HG03565 (cell line): ENCODE measurements around the gene NAV2.
A peak's percentile ranks its signal among the peaks of the same experiment; 100 is the strongest.
"Not testable (repeated sequence)": the region's sequence is repeated elsewhere in the genome, so short reads cannot be mapped to it uniquely, and the experiment has no call there.

Experiments used
- ATAC-seq: cut with Tn5 transposase; IDR thresholded peaks from one replicate; pipeline ENCODE4 v1.9.1; 2021; ENCODE audit warnings: mild to moderate bottlenecking, moderate library complexity; ENCODE audit not compliant: unreplicated experiment

NAV2 gene

DNA sequence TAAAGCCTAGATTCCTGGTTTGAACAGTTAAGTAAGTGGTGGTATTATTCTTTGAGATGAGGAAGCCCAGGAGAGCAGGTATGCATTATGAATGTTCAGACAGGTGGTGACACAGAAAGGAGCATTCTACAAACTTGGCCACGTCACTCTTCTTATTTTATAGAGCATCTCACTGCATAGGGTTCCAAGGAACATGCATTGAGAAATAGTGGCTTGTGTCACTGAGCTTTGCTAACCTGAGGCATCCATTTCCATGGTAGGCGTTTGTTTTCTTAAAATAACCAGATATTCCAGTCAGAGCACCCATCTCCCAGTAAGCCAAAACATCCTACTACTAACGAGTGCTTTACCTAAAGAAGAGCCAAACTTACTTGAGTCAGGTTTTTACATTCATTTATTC is 169.7 kb downstream of the NAV2 start:
- ATAC-seq = no peak

DNA sequence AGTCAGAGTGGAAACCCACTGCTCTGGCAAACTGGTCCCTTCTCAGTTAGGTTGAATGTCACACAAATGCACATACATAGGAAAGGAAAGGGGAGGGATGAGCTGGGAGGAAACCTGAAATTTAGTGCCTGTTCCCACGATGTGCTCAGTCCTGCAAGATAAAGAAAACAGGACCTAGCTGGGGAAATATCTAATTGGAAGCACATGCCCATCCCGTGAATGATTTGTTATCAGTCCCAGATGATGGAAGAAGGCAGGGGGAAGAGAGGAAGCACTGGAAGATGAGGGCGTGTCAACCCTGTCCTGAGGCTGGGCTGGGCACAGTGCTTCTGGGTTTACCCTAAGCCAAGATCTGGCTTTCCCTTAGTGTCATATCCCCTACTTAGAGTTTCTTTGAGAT is 173.9 kb downstream of the NAV2 start:
- ATAC-seq = no peak

DNA sequence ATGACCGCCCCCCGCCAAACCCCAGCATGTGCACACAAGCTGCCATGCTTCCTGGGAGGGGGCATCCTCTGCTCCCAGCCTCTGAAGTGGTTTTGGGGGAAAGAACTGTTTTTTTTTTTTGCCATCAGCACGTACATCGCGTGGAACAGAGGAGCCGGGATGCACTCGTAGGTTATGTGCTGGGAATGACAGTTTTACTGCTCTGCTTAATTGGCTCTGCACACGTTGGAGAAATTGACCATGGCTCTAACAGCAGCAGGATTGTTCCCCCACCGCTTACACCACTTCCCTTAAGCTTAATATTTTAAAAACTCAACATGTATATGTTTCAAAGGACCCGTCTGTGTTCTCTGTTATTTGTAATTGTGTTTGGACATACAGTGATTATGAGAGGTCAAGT is 175.2 kb downstream of the NAV2 start:
- no peak for ATAC-seq

DNA sequence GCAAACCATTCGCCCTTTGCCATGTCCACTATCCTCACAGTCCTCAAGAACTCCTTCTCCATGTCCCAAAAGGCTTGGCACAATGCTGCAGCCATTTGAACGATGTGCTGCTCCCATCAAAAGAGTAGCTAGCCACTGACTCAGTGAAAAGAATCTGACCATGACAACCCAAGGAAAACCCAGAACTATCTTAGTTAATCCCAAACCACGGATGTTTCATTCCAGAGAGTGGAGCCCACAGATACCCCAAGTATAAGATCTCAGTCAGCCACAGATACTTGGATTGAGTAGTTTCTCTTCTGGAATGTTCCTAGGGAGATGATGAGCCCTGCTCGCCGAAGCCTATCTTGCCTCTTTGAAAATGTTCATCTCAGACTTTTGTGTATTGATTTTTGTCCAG is 176.9 kb downstream of the NAV2 start:
- ATAC-seq = no peak

DNA sequence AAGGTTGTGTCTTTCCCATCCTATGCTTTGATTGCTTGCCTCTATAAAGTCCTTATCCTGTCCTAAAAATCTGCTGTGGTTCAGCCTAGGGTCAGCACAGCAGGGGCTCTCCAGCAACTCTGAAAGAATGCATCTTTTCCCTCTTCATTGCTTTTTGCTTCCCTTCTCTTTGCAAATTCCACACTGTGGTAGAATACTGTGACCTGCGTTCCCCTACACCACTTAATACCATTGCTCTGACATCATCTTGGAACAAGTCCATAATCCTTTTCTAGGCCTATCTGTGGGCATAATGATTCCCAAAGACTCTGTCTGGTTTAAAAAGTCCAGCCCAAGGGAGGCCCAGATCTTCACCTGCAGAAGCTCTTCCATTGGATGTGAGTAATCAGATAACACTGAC is 177.7 kb downstream of the NAV2 start:
- ATAC-seq = no peak

DNA sequence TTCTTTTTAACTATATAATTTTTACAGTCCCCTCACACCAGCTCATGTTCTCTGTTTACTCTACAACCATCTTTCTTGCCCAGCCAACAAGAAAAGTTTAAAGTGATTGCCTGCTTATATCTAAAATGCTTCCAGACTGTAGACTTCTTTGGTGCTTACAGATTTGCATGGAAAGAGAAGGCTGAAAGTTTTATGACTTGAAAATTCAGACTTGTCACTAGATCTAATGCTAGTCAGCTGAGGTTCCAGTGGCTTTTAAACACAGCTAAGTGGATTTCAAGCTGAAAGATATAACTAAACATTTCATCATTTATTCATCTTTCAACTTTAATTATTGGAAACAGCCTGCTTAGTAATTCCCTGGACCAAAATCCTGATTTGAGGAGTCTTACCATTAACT is 178.4 kb downstream of the NAV2 start:
- ATAC-seq = no peak

DNA sequence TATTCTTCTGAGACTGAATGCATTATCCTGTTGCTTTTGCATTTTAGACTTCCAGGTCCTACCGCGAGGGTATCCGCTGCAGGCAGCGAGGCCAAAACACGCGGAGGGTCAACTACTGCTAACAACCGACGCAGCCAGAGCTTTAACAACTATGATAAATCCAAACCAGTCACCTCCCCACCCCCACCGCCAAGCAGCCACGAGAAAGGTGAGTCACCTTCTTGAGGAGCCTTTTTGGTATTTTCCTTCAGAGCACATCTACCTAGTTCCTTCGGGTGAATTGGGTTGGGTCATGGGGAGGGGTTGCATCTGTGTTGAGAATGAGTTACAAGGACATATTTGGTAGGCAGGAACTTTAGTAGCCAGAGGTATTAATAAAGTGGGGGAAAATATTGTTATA is 179.8 kb downstream of the NAV2 start:
- ATAC-seq = no peak

DNA sequence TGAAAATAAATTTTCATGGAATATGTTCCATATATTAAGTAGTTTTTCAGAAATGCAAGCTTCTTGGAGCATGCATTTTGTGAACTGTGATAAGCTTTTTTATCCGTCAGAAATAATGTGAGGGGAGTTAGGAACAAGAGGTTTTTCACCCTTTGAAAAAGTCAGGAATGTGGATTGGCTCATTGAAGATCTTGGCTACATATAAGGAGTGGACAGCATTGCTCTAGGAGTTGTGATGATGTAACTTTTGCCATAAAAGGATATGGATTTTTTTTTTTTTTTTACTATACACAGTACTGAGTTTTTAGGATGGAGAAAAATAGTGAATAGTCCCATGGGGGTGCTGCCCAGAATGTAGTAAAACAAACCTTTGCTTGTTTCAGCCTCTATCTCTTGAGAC is 180.2 kb downstream of the NAV2 start:
- ATAC-seq = no peak

DNA sequence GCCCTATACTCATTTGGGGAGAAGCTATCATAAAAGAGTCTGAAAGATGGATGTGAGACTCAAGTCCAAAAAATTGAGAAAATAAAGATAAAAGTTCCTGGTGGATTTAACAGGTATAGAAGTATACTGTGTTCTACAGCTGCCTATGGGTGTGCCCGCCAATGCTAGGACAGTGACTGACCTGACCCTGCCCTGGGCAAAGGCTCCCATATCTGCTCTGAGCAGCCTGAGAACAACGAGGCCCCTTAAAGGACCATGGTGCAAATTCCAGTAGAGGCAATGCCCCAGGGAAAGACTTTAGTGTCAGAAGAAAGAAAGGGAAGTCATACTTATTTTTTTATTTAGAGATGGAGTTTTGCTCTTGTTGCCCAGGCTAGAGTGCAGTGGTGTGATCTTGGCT is 181.8 kb downstream of the NAV2 start:
- no peak for ATAC-seq

DNA sequence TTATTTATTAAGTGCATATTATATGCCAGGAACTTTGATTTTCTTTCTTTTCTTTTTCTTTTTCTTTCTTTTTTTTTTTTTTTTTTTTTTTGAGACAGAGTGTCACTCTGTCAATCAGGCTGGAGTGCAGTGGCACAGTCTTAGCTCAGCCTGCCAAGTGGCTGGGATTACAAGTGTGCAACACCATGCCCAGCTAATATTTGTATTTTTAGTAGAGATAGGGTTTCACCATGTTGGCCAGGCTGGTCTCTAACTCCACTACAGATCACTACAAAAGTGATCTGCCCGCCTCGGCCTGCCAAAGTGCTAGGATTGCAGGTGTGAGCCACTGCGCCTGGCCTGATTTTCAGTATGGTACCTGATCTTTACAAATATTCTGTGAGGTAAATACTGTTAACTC is 182.4 kb downstream of the NAV2 start:
- not testable (repeated sequence) for ATAC-seq

DNA sequence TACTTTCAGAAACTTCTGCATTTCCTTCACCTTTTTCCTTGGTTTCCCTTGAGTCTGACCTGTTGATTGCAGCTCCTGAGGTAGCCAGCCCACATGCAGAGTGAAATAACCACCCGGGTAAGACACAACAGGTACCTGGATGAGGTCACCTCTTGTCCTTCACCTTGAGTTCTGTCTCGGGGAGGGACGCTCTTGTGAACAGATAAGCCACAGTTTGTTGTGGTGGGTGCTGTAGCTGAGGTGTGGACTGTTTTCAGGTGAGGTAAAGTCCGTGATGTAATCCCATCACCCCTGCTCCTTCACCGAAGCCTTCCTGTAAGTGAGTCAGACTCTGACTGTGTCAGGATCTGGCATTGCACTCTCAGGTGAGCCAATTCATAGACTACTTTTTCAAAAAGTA is 183.1 kb downstream of the NAV2 start:
- no peak for ATAC-seq

DNA sequence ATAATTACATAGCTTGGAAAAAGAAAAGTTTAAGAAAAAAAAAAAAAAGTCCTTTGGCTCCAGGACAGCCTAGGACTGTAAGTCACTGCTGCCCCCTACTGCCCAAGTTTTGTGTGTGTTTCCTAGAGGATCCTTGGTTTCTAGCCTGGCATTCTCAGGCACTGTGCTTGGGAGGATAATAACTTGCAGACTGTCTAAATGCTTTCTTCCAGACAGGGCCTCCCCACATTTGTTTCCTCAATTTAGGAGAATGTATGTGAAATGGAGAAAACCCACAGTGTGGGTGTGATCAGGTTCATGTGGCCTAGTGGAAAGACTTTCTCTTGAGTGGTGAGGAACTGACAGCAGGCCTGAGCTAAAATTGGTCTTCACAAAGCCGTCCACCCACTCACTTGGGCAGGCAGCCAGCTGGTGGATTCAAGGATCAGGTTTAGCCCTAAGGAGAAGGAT is 191.0 kb downstream of the NAV2 start:
- ATAC-seq = no peak

DNA sequence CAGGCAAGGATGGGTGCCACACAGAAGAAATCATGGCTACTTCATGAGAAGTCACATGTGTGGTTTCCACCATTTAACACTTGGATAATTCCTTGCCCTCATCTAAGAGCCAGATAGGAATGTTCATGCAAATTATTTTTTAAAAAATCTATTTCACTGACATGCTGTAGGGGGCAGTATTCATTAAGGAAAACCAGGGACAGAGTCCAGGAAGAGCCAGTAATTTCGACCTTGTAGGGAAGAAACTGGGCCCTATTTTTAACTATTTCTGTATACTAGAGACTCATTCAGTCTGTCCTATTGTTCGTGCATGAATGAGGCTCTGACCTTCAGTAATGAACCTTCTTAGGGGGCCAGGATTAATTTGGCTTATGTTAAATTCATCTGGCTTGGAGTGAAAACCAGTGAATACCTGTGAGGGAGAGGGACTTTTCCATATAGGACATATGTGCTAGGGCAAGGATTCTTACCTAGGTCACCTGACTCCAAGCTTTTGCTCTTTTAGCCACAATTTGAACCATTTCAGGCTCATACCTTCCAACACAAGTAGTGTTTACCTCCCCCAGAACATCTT is 192.7 kb downstream of the NAV2 start:
- ATAC-seq = no peak

DNA sequence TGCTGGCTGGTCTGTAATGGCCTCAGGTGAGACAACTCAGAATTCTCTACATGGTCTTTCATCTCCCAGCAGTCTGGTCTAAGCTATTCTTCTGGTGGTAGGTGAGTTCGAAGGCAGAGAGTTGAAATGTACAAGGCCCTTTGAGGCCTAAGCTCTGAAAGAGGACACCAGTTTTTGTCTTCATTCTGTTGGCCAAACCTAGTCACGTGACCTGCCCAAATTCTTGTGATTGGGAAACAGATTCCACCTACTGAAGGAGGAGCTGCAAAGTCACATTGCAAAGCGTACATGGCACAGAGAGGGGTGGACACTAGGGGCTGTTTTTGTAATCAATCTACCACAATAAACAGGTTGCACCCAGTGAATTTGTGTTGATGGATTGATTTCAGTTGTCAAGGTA is 193.5 kb downstream of the NAV2 start:
- no peak for ATAC-seq

DNA sequence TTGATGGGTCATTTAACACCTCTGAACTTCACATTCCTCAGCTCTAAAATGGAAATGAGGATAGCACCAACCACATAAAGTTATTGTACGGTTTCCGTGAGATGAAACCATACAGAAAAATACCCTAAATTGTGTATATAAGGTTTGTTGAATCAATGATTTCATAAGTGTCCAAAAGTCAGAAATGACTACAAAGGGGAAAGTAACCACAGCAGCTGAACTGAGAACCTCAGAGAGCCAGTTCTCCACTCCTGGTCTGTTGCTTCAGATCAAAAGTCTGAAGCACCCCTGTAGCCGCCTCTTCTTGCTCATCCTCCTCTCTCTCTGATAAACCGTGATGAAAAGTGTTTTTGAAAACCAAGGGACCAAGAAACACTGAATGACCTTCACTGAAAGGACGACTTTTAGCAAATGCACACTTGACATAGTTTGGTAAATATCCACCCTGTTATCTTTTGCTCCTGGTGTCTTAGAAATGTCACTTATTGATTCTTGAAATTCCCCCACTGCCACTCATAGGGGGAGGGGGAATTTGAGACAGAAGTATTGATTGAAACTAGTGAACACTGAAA is 194.5 kb downstream of the NAV2 start:
- peak; percentile 86 for ATAC-seq

DNA sequence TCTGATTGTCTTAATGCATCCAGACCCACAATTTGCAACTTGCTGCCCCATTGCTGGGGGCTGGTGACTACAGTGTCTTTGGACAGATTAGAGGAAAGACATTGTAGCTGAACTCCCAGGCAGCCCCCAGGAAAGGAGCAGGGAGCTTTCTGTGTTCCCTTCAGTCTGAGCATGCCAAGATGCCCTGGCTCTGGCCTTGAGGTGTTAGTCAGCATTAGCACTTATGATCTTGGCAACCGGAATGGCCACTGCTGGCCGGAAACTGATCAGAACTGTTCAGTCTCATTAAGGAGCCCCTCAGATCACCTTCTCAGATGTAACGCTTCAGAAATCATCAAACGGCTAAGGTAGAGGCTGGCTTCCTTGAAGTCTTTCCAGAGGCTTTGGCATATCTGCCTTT is 195.2 kb downstream of the NAV2 start:
- ATAC-seq = no peak

DNA sequence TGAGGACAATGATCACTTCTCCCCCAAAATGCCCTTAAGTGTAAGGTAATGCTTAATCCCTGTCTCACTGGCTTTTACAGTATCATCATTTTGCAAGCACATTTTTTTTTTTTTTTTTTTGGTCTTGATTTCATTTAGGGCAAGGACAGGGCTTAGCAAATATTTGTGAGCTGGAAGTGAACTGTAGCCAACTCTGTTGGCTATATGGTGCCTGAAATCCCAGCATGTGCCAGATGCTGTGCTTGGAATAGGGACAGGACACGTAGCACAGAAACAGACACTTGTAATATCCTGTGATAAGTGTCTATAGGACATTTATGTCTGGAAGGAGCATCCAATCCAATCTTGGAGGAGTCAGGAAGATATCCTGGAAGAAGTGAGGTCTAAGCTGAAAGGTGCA is 198.3 kb downstream of the NAV2 start:
- no peak for ATAC-seq

DNA sequence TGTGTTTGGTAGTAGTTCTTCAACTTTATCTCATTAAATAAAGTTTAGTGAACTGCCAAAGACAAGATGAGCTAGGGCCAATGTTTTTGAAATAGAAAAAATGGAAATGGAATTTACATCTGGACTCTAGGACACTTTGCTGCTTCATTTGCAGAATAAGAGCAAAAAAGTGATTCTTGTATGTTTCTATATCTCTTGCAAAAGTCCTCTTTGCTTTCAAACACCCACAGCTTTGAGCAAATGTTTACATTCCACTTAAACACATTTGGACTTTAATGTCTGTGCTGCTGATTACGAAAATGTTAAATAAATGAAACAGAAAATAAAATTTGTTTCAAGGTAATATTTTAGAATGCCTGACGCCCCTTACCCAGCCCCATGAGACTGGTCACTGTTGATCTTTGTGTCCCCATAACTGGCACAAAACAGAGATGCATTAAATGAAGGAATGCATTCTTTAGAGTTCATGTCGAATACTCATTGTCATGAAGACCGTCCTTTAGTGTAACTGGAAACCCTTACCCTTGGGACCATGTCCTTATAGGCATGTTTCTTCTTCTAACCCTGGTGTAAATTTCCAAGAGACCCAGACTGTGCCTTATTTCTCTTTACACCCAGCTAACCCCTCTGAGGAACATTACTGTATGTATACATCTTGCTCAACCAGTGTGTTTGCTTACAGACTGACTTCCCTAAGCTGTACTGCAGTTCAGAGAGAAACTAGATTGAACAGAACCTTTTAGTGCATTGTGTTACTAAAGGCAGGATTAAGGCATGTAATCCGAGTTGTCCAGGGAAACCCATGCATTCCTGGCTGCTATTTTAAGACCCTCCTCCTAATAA is 199.7 kb downstream of the NAV2 start:
- ATAC-seq = no peak

DNA sequence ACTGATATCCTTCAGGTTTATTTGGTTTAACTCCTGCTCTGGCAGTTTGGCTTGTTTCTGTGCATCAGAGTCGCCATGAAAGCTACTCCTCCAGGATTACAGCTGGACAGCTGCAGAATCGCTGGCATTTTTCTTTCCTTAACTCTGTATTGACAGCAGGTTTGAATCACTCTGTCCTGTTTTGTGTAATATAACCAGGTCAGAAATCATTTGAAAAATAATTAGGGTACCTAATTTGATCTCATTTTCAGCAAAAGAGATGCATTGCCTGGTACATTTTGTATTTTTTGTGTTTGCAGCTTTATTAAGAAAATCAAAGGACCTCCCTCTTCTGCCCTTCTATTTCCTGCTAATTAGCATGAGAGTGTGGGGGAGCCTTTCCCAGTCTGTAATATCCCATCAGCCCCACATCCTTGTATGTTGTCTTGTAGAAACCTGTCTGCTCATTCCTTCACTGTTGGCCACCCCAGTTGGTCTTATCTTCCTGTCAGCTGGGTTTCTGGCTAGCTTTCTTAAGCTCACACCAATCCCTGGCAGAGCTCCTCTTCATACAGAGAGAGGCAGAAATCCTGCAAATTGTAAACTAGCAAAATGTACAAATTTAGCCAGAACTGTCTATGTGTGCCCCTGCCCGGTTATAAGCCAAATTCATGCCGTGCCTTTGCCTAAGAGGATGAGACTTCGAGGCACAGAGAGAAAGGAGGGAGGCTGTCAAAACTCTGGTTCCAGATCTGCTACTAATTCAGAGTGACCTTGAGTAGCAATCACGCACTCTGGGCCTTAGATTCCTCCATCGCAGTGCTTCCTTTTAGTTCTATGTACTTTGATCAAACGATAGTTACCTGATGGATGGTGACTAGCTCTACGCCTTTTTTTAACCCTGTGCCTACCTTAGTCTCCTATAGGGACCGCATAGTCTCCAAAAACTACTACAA is 200.6 kb downstream of the NAV2 start:
- ATAC-seq = no peak

DNA sequence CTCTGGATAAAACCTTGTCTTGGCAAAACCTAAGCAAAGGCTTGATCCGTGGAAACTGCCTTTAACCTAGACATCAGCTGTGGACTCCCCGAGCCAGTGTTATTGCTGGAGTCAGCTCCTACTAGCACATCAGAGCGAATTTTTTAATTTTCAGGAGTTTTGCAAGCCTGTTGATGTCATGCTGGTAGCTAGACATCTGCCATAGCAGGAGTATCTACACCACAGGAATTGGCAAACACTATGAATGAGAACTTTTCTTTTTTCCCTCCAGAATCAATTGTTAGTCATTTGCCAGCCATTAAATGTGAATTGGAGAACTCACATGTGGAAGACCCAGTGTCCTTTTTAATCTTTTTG is 201.2 kb downstream of the NAV2 start:
- ATAC-seq = no peak

DNA sequence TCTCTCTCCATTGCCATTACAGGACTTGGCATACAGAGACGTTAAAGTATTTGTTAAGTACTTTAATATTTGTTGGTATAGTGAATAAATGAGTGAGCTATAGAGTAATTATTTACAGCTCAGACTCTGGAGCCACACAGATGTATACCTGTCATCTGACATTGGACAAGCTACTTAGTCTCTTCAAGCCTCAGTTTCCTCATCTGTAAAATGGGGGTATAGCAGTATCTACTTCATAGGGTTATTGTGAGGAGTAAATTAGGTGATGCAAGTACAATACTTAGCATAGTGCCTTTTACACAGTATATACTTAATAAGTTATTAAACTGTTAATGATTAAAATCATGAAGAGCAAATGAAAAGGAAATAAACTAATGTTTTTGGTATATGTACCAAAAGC is 203.2 kb downstream of the NAV2 start:
- ATAC-seq = no peak
